GM19372 (cell line): ENCODE results near the gene ZNF407.
"Not testable (repeated sequence)": the region's sequence is repeated elsewhere in the genome, so short reads cannot be mapped to it uniquely, and the experiment has no call there.

ENCODE experiments used
- ATAC-seq: cut with Tn5 transposase; IDR thresholded peaks from one replicate; pipeline ENCODE4 v1.9.1; 2021; ENCODE audit warnings: mild to moderate bottlenecking, low read depth, moderate library complexity; ENCODE audit not compliant: unreplicated experiment

The ZNF407 gene

DNA sequence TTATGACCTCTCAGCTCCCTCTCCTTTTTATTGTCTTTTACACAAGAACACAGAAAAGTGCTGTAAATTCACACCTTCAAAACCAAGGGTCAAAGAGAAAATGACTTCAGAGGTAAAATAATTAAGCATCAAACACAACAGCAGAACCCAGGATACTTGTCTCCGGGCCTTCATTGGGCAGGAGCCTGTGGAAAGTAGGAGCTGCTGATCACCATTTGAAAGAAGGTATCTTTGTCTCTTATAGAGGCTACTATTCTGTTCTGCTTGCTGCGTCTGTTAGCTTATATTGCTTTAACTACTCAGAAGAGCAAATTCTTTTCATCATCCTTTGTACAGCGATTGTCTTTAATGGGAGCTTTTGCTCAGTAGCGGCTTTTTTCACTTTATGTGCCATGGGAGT is 350.2 kb downstream of the ZNF407 start:
- ATAC-seq, result no peak

- ATAC-seq, result no peak
These were observed 351.9 kb downstream of the ZNF407 start for GRCh38 chr18:74949611-74950010.

- ATAC-seq, result no peak
These were observed 352.8 kb downstream of the ZNF407 start for GRCh38 chr18:74950479-74950878.

- ATAC-seq, result peak; percentile 52
These were observed 353.6 kb downstream of the ZNF407 start for GRCh38 chr18:74951165-74951760.

DNA sequence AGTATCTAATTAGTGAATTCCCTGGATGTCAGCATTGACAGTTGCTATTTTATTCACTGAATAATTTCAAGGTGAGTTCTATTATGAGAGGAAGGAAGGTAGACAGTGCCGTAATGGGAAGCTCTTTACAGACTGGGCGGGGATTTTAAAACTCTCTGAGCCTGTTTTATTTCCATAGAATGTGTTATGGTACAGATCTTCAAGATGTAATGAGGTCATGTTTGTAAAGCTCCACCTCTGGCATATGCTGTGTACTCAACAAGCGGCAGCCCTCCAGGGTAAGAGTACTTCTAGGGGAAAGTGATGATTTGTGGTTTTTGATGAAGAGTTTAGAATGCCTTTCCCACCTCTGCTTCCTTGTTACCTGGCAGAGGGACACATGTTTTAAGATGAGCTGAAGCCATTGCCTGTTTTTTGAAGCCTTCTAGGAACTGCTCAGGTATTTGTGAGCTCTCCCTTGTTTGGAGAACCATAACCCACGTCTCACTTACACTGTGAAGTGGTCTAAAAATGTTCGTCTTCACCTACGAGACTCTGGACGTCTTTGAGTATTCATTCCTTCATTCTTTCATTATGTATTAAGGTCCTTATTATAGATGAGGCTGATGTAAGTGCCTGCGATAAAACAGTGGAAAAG is 360.0 kb downstream of the ZNF407 start:
- no peak for ATAC-seq

GRCh38 chr18:74959216-74959615 is 361.5 kb downstream of the ZNF407 start:
- no peak for ATAC-seq

DNA sequence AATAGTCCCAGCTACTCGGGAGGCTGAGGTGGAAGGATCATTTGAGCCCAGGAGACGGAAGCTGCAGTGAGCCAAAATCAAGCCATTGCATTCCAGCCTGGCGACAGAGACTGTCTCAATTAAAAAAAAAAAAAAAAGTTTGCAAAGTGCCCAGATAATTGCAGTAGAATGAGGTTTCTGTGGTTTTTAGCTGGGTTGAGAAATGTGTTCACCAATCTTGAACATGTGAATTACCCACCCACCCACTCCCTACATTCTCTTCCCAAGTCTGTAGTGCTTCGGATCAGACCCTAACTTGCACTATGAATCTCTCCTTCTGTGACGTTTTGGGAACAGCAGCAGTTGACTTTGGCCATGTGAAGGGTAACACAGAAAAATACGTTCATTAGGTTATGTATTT is 363.9 kb downstream of the ZNF407 start:
- no peak for ATAC-seq

GRCh38 chr18:74963820-74964446 is 366.3 kb downstream of the ZNF407 start:
- ATAC-seq, result peak; percentile 99

DNA sequence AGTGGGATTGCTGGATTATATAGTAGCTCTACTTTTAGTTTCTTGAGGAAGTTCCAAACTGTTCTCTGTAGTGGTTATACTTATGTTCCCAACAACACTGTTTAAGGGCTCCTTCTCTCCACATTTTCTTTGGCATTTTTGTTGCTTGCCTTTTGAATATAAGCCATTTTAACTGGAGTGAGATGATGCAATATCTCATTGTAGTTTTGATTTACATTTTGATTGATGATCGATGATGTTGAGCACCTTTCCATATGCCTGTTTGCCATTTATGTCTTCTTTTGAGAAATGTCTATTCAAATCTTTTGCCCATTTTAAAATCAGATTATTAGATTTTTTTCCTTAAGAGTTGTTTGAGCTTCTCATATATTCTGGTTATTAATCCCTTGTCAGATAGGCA is 368.0 kb downstream of the ZNF407 start:
- no peak for ATAC-seq

DNA sequence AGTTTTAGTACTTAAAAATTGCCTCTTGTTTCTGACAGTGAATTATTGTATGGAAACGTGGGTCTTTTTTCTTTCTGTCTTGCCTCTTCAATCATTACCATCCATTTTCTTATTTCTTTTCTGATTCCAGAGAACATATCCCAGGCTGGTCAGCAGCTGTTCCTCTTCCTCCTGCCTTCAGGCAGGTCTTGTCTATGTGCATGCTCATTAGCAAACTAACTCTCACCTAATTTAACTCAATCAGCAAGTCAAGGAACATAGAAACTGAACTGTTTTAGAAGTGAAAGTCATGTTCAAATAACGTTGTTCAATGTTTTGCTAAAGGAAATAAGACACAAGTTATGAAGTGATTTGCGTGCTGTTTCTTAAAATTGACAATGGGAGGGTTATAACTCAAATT is 369.8 kb downstream of the ZNF407 start:
- ATAC-seq, result no peak

- ATAC-seq, result no peak
These were observed 370.3 kb downstream of the ZNF407 start for GRCh38 chr18:74967979-74968378.

DNA sequence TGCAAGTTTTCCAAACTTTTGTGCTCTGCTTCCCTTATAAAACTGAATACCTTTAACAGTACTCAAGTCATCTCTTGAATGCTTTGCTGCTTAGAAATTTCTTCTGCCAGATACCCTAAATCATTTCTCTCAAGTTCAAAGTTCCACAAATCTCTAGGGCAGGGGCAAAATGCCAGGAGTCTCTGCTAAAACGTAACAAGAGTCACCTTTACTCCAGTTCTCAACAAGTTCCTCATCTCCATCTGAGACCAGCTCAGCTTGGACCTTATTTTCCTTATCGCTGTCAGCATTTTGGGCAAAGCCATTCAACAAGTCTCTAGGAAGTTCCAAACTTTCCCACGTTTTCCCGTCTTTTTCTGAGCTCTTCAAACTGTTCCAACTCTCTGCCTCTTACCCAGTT is 373.7 kb downstream of the ZNF407 start:
- not testable (repeated sequence) for ATAC-seq

- ATAC-seq, result not testable (repeated sequence)
These were observed 374.1 kb downstream of the ZNF407 start for GRCh38 chr18:74971776-74972175.

- no peak for ATAC-seq
These were observed 374.7 kb downstream of the ZNF407 start for GRCh38 chr18:74972354-74972753.

DNA sequence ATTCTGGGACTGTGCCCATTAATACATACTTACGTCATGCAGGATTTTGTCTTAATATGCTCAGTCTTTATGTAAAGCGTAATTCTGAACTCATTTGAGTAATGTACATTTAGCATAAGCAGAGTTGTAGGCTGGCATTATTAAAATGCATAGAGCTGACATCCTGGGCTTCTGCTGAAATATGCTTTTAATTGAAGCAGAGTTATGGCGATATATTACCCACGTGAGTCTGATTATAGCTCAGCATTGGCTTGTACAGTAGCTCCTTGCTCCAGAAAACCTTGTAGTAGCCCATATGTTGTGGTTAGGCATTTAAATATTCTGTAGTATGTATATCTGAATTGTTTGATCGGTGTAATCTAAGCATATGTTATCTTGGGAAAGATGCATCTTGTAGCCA is 377.3 kb downstream of the ZNF407 start:
- no peak for ATAC-seq

DNA sequence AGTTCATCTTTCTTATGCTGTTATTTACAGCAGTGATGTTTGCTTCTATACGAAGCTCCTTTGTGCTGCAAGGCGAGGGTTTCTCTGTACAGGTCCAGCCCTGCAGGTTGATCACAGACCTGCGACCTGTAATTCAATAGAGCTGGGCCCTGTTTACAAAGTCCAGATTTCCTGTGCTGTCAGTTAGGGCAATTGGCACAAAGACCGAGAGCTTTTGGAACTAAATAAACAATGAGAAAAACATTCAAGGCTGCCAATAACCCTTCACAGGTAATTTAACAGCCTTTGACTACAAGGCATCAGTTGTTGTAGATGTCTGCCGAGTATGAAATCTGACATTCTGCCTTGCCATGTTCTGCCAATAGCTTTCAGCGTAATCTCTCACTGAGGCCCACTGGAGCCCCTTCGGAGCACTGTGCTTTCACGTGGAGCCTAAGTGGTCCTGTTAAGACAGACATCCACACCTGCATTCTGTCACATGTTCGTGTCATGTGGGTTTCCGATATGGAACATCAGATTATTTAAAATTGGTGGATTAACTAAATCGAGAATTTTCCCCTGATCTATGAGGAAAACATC is 378.8 kb downstream of the ZNF407 start:
- no peak for ATAC-seq

DNA sequence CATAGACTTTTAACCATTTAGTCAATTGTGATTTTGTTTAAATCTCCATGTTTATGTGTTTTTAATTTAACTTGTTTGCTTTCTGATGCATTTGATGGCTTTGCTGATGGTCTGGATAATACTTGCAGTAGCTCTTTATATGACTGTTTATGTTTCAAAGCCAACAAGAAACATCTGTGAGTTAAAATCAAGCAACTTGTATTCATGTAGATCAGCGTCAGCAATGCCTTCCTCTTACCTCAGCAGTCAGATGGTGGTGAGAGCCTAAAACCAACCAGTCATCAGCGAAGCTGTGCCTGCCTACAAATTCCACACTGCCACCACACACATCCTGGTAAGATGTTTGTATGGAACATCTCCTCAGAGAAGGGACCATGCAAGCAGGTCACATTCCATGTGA is 379.4 kb downstream of the ZNF407 start:
- ATAC-seq, result no peak

- ATAC-seq, result no peak
These were observed 383.0 kb downstream of the ZNF407 start for GRCh38 chr18:74980669-74981068.

GRCh38 chr18:74981476-74981875 is 383.8 kb downstream of the ZNF407 start:
- no peak for ATAC-seq

DNA sequence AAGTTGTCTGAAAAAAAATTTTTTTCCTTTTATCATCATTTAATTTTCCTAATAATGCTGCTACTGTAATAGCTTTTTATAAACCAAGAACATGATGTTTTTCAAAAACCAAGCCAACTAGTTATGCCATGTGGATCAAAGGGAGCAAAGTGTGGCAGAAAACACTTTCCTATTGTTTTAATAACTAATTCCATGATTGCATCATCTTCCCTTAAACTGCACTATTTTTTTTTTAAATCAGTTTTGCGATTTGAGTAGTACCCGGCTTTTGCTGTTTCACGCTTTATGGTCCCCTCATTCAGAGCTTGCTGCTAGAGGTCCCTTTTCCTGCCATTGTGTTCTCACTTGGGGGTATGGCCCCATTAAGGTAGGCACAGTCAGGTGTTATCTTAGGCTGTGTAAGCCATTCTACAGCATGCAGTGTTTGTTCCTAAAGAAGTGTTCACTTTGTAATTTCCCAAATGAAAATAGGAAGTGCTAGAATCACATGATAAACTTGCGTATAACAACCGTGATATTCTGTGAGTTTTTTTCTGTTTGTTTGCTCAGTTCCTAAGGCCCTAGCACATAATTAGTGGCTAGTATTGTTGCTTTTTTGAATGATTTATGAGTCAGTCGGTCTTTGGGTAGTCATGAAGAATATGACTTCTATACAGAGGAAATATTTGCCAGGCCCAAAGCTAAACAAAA is 385.4 kb downstream of the ZNF407 start:
- no peak for ATAC-seq

DNA sequence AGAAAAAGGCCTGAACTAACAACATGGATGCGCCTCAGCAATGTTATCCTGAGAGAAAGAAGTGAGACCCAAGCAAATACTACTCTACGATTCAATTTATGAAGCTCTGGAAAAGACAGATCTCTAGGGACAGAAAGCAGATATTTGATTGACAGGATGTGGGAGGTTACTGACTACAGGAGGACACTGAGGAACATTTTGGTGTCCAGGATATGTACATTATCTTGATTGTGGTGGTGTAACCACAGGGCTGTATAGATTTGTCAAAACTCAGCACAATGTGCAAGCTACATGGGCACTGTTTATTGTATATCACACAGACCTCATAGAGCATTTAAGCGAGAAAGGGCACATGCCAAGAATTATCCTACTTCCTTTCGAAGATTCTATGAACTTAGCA is 391.5 kb downstream of the ZNF407 start:
- ATAC-seq, result no peak
